Measurements from ENCODE around the gene ANKLE2. TPM values are rescaled to one million over a fixed set of nuclear protein-coding genes. Genes with fewer than 3 reads are reported as not detected.

Gene ANKLE2
- total RNA-seq, 2 donors from 2014 or later, result 33.7 to 41.8 TPM

GRCh38 chr12:132803888-132804287, 42.3 kb upstream of the ANKLE2 start:
- DNase-seq, result no peak
- Histone ChIP-seq H3K9ac (ENCODE audit: low read depth in 2 of 2, low read length in 2 of 2) (no peak overlapping the region), H3K27me3 (no peaks in the 10 kb centered on the region), H3K9me3 (no peaks in the 10 kb centered on the region), H3K4me3 (no peak overlapping the region), H3K27ac (no peak overlapping the region), H3K4me1 (no peaks in the 10 kb centered on the region), H3K36me3 (peaks cover 41% of the 10 kb centered on the region)
- no peak for TF ChIP-seq CTCF (IDR thresholded peaks at IDR 0.05)
- intact Hi-C loops (cut with DNase I), result no loop called here

GRCh38 chr12:132803125-132803524, 41.5 kb upstream of the ANKLE2 start:
- no peak for DNase-seq
- Histone ChIP-seq H3K9me3 (no peaks in the 10 kb centered on the region), H3K27ac (no peak overlapping the region), H3K36me3 (peaks cover 35% of the 10 kb centered on the region), H3K9ac (ENCODE audit: low read depth in 2 of 2, low read length in 2 of 2) (no peak overlapping the region), H3K4me3 (no peak overlapping the region), H3K27me3 (no peaks in the 10 kb centered on the region), H3K4me1 (no peaks in the 10 kb centered on the region)
- intact Hi-C loops (cut with DNase I), result no loop called here
- no peak for TF ChIP-seq CTCF (IDR thresholded peaks at IDR 0.05)

- Histone ChIP-seq H3K27ac (no peak overlapping the region), H3K4me1 (no peaks in the 10 kb centered on the region), H3K9me3 (no peaks in the 10 kb centered on the region), H3K9ac (ENCODE audit: low read depth in 2 of 2, low read length in 2 of 2) (no peak overlapping the region), H3K36me3 (peaks cover 46% of the 10 kb centered on the region), H3K4me3 (no peak overlapping the region), H3K27me3 (no peaks in the 10 kb centered on the region)
- intact Hi-C loops (cut with DNase I), result no loop called here
- TF ChIP-seq CTCF (IDR thresholded peaks at IDR 0.05), result no peak
- DNase-seq, result no peak
These were observed 40.1 kb upstream of the ANKLE2 start for GRCh38 chr12:132801741-132802140.

- no peak for DNase-seq
- no peak for TF ChIP-seq CTCF (IDR thresholded peaks at IDR 0.05)
- H3K4me3 ChIP-seq, result no peak overlapping the region
- peaks cover 45% of the 10 kb centered on the region for H3K36me3 ChIP-seq
- no peaks in the 10 kb centered on the region for H3K4me1 ChIP-seq
- H3K27me3 ChIP-seq, result no peaks in the 10 kb centered on the region
- intact Hi-C loops (cut with DNase I), result no loop called here
- H3K27ac ChIP-seq, result no peak overlapping the region
- H3K9ac ChIP-seq (ENCODE audit: low read depth in 2 of 2, low read length in 2 of 2), result no peak overlapping the region
- no peaks in the 10 kb centered on the region for H3K9me3 ChIP-seq
These were observed 37.2 kb upstream of the ANKLE2 start for GRCh38 chr12:132798836-132799235.

- no peaks in the 10 kb centered on the region for H3K27me3 ChIP-seq
- DNase-seq, result no peak
- intact Hi-C loops (cut with DNase I), result no loop called here
These were observed 36.4 kb upstream of the ANKLE2 start for GRCh38 chr12:132797820-132798570.

More at GRCh38 chr12:132797820-132798570, 36.4 kb upstream of the ANKLE2 start:
- Histone ChIP-seq H3K4me3 (no peak overlapping the region), H3K9ac (ENCODE audit: low read depth in 2 of 2, low read length in 2 of 2) (no peak overlapping the region), H3K4me1 (no peaks in the 10 kb centered on the region), H3K27ac (no peak overlapping the region), H3K9me3 (no peaks in the 10 kb centered on the region), H3K36me3 (peaks cover 43% of the 10 kb centered on the region)
- no peak for TF ChIP-seq CTCF (IDR thresholded peaks at IDR 0.05)

All from colonic mucosa (tissue), 4 donors.